HUES64 (cell line): ENCODE measurements around the gene CRYM.
"Not testable (repeated sequence)": the region's sequence is repeated elsewhere in the genome, so short reads cannot be mapped to it uniquely, and the experiment has no call there.

Experiments used
- H3K27ac ChIP-seq: 2 replicates; pipeline ENCODE4 v1.7.0; 2013; ENCODE audit warnings: low read depth, low read length, inconsistent platforms
- H3K27me3 ChIP-seq: 2 replicates; pipeline ENCODE4 v1.6.1; 2013; ENCODE audit warnings: mild to moderate bottlenecking, low read length; ENCODE audit not compliant: insufficient read depth
- H3K36me3 ChIP-seq: 2 replicates; pipeline ENCODE4 v1.6.1; 2013; ENCODE audit warnings: mild to moderate bottlenecking, low read length; ENCODE audit not compliant: insufficient read depth
- H3K4me1 ChIP-seq: 2 replicates; pipeline ENCODE4 v1.6.1; 2013; ENCODE audit warnings: mild to moderate bottlenecking, low read length, moderate library complexity; ENCODE audit not compliant: insufficient read depth
- H3K4me3 ChIP-seq: 2 replicates; pipeline ENCODE4 v1.5.1; 2013; ENCODE audit warnings: mild to moderate bottlenecking, low read length, moderate library complexity
- H3K9ac ChIP-seq: 2 replicates; pipeline ENCODE4 v1.6.1; 2013; ENCODE audit warnings: mild to moderate bottlenecking, low read depth, low read length
- H3K9me3 ChIP-seq: 2 replicates; pipeline ENCODE4 v1.6.1; 2013; ENCODE audit warnings: low read depth, low read length; ENCODE audit not compliant: insufficient read depth
- whole genome bisulfite sequencing: fragments of 150-250, 120-280 bp; methylation state at CpG from one replicate; pipeline ENCODE4 v1.1.7; 2013; ENCODE audit warnings: missing lambda C conversion rate; 5-methylcytosine and 5-hydroxymethylcytosine counted together

CRYM gene

DNA sequence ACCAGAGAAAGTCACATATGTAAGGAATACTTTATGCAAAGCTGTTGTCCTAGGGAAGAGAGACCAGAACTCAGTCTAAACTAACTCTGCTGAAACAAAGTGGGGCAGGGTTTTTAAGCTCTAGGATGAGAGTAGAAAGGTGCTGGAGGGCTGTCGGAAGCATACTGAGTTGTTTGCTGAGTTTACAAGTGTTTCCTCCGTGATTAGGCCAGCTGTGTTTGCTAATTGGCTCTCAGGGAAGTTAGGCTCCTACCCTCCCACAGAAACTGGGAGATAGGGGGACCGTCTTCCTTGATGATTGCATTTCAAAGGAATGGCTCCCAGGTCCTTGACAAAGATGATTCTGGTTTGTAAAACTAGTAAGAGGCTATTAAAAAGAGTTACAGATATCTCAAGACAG lies 24.4 kb upstream of the CRYM start:
- Histone ChIP-seq H3K4me1 (peaks cover 10% of the 10 kb centered on the region; the same call in 1 of the 2 replicates), H3K9ac (no peak overlapping the region), H3K4me3 (0 out of 2 replicates have a peak overlapping the region, but pooled peaks have one; percentile 71), H3K9me3 (no peaks in the 10 kb centered on the region), H3K27ac (no peak overlapping the region), H3K36me3 (no peaks in the 10 kb centered on the region), H3K27me3 (peaks cover 63% of the 10 kb centered on the region)
- 6% methylated on average over 3 of the region's 3 CpGs for WGBS

DNA sequence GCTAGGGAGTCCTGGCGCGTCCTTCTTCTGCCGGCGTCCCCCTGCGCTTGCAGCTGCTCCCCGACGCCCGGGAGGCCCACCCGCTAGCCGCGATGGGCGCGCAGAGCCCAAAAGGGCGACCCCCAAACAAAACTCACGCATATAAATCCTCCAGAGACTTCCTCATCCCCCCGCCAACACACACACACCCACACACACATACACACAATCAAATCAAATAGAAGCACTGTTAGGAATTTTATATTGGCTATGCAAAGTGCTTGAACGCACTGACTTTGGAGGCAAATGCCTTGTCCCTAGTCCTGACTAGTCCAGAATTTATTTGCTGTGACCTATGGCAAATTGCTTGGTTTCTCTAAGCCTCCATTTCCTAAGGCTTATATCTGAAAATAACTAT lies 23.8 kb upstream of the CRYM start:
- Histone ChIP-seq H3K27ac (no peak overlapping the region), H3K9me3 (no peaks in the 10 kb centered on the region), H3K27me3 (peaks cover 63% of the 10 kb centered on the region), H3K36me3 (no peaks in the 10 kb centered on the region), H3K9ac (no peak overlapping the region), H3K4me3 (peak overlapping the region; percentile 71), H3K4me1 (peaks cover 10% of the 10 kb centered on the region; the same call in 1 of the 2 replicates)
- WGBS, result 2% methylated on average over 17 of the region's 17 CpGs

DNA sequence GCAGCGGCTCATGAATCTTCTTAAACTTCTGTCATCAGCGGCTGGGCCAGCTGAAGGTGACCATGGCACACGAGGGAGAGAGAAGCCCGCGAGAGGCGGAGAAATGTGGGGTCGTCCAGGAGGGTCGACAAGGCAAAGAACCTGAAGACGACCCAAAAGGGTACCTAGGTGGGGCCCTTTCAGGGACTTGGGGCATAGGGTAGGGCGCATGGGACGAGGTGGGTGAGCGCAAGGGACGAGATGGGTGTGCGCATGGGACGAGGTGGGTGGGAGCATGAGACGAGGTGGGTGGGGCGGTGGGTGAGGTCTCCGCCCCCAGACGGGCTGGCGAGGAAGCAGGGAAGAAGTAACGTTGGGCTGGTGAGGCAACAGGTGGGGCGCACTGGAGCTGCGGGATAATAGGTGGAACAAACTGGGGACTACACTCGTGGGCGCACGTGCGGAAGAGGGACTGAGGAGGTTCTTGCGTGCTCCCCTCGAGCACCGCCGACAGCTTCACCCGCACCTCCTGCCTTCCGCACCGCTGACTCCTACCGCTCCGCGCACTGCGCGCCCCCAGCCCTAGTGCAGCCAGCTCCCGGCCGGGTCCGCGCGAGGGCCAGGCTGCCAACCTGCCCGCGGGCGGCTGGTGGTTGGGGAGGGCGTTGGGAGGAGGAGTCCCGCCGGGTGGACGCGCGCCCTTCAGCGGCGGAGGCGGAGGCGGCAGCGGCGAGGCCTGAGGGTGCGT lies 23.2 kb upstream of the CRYM start:
- Histone ChIP-seq H3K4me1 (peaks cover 10% of the 10 kb centered on the region; the same call in 1 of the 2 replicates), H3K27me3 (peaks cover 62% of the 10 kb centered on the region), H3K27ac (no peak overlapping the region), H3K4me3 (peak overlapping the region; percentile 71), H3K9ac (no peak overlapping the region), H3K9me3 (no peaks in the 10 kb centered on the region), H3K36me3 (no peaks in the 10 kb centered on the region)
- WGBS, result under 1% methylated on average over 60 of the region's 60 CpGs

DNA sequence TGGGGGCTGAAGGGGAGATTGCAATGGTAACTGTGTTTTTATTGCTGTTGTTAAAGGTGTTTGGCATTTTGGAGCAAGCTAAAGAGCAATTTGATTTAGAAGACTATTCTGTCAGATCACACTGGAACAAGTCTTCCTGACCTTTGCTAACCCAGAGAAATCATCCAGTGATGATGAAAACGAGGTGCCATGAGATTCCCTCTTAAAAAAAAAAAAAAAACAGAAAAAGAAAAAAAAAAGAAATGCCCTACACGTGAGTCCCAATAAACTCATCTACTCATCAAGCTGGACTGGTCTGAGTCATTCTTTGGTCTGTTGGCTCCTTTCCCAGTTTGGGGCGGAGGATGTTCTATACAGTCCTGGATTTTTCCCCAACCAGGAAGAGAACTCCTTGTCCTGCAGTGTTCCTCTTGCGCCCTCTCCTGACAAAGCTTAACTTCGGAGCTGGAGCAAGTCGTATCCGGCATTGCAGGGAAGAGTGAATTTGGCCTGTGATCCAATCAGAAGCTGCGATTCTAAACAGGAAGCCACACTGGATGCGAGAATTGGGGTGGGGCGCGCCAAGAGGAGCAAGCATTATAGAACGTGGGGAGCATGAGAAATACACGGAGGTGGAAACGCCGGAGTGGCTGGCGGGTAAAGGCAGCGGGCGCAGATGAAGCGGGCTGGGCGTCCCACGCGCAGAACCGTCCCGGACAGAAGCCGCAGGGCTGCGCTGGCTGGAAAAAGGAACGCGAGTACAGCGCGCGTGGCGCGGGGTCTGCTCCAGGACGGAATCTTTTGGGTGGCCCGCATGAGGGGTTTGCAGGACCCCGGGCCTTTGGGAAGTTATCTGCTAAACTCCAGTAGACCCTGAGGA lies 22.4 kb upstream of the CRYM start:
- Histone ChIP-seq H3K27me3 (peaks cover 54% of the 10 kb centered on the region), H3K4me3 (peak overlapping the region; percentile 71), H3K27ac (no peak overlapping the region), H3K36me3 (no peaks in the 10 kb centered on the region), H3K4me1 (peaks cover 10% of the 10 kb centered on the region; the same call in 1 of the 2 replicates), H3K9me3 (no peaks in the 10 kb centered on the region), H3K9ac (no peak overlapping the region)
- 3% methylated on average over 36 of the region's 36 CpGs for WGBS

DNA sequence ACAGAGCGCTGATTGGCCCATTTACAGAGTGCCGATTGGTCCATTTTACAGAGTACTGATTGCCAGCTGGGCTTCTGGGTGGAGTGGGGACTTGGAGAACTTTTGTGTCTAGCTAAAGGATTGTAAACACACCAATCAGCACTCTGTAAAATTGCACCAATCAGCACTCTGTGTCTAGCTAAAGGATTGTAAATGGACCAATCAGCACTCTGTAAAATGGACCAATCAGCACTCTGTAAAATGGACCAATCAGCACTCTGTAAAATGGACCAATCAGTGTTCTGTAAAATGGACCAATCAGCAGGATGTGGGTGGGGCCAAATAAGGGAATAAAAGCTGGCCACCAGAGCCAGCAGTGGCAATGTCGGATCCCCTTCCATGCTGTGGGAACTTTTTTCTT lies 11.7 kb upstream of the CRYM start:
- not testable (repeated sequence) for H3K4me1 ChIP-seq, H3K4me3 ChIP-seq, H3K9ac ChIP-seq, H3K9me3 ChIP-seq, H3K36me3 ChIP-seq, H3K27ac ChIP-seq
- WGBS, result 94% methylated on average over 3 of the region's 3 CpGs
- peaks cover 21% of the 10 kb centered on the region; the same call in 1 of the 2 replicates for H3K27me3 ChIP-seq

DNA sequence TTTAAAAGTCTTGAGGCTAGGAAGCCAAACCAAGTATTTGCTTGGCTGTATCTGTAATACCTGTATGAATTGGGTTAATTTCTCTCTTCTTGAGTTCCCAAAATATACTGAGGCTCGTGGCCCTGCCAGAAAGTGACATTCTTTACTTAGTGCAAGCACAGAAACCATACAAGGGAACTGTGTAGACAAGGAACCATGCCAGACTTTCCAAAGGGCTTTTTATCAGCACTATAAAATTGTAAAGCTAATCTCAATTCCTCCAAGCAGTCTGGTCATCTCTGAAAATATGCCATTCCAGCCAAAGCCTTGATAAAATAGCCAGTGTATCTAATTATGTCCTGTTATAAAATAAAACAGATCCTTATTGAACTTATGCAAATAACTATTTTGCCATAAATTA lies 7.2 kb upstream of the CRYM start:
- 81% methylated on average over 1 of the region's 1 CpG for whole genome bisulfite sequencing
- H3K27me3 ChIP-seq, result peaks cover 7% of the 10 kb centered on the region; the same call in 1 of the 2 replicates
- H3K4me1 ChIP-seq, result peaks cover 11% of the 10 kb centered on the region
- no peak overlapping the region for H3K4me3 ChIP-seq
- H3K36me3 ChIP-seq, result no peaks in the 10 kb centered on the region
- peaks cover 7% of the 10 kb centered on the region; the same call in 1 of the 2 replicates for H3K9me3 ChIP-seq
- H3K27ac ChIP-seq, result no peak overlapping the region
- no peak overlapping the region for H3K9ac ChIP-seq

DNA sequence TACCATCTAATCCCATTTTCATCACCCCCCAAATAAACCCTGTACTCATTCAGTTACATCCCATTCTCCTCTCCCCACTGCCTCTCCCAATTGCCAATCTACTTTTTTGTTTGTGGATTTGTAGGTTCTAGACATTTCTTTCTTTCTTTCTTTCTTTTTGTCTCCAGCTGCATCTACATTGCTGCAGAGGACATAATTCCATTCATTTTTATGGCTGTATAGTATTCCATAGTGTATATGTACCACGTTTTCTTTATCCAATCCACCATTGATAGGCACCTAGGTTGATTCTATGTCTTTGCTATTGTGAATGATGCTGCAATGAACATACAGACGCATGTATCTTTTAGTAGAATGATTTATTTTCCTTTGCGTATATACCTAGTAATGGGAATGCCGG lies 6.3 kb upstream of the CRYM start:
- H3K36me3 ChIP-seq, result no peaks in the 10 kb centered on the region
- no peak overlapping the region for H3K27ac ChIP-seq
- H3K4me1 ChIP-seq, result peaks cover 11% of the 10 kb centered on the region
- peaks cover 11% of the 10 kb centered on the region for H3K27me3 ChIP-seq
- H3K9ac ChIP-seq, result no peak overlapping the region
- peak overlapping the region; percentile 68 for H3K4me3 ChIP-seq
- WGBS, result 97% methylated on average over 3 of the region's 4 CpGs
- H3K9me3 ChIP-seq, result 0 out of 2 replicates have a peak, but pooled peaks cover 4% of the 10 kb centered on the region

DNA sequence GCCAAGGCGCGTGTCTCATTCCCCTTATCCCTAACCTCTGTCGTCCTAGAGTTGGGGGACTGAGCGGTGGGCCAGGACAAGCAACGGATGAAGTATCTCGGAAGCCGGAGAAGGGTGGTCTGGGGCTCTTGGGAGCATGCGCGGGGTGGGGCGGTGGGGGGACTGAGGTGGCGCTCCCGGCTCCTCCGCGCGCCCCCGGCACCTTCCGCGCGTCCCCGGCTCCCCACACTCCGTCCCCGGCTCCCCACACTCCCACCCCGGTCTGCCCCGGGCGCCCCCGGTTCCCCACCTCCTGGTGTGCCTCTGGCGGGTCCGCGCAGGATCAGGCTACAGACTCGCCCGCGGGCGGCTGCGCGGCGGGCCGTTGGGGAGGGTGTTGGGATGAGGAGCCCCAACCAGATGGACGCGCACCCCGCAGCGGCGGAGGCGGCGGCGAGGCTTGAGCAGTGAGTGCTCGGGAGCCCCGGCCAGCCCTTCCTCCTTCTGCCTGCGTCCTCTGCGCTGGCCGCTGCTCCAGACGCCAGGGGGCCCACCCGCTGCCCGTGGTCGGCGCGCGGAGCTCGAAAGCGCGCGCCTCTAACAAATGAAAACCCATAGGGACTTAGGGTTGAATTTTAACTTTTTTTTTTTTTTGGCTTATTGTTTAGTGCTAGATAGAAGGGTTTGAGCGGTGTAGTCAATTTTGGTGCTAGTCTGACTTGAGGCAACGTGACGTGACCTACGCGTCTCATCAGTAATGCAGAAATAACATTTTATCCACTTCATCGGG lies 5.6 kb upstream of the CRYM start:
- Histone ChIP-seq H3K9me3 (no peaks in the 10 kb centered on the region), H3K4me3 (peak overlapping the region; percentile 68), H3K27me3 (peaks cover 18% of the 10 kb centered on the region), H3K9ac (peak overlapping the region; percentile 72; the same call in 1 of the 2 replicates), H3K4me1 (peaks cover 11% of the 10 kb centered on the region), H3K27ac (peak overlapping the region; percentile 66; the same call in 1 of the 2 replicates), H3K36me3 (no peaks in the 10 kb centered on the region)
- WGBS, result 2% methylated on average over 63 of the region's 67 CpGs

DNA sequence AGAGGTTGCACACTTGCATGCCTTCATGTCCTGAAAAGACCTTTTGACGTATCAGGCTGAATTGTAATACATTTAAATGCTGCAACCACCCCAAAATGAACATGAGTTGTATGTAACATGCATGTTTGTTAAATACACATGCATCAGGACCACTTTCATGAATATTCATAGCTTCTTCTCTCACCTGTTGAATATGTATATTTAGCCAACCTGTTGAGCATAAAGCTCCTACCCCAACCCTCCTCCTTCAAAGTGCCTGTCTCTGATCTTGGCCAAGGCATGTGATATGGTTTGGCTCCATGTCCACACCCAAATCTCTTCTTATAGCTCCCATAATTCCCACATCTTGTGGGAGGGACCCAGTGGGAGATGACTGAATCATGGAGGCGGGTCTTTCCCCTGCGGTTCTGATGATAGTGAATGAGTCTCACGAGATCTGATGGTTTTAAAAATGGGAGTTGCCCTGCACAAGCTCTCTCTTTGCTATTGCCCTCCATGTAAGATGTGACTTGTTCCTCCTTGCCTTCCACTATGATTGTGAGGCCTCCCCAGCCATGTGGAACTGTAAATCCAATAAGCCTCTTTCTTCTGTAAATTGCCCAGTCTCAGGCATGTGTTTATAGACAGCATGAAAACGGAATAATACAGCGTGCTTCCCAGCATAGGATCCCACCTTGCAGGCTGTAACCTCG lies 3.8 kb upstream of the CRYM start:
- Histone ChIP-seq H3K36me3 (no peaks in the 10 kb centered on the region), H3K27me3 (peaks cover 31% of the 10 kb centered on the region), H3K9me3 (no peaks in the 10 kb centered on the region), H3K27ac (no peak overlapping the region), H3K4me1 (0 out of 2 replicates have a peak, but pooled peaks cover 9% of the 10 kb centered on the region), H3K4me3 (no peak overlapping the region), H3K9ac (no peak overlapping the region)
- WGBS, result 90% methylated on average over 5 of the region's 7 CpGs

DNA sequence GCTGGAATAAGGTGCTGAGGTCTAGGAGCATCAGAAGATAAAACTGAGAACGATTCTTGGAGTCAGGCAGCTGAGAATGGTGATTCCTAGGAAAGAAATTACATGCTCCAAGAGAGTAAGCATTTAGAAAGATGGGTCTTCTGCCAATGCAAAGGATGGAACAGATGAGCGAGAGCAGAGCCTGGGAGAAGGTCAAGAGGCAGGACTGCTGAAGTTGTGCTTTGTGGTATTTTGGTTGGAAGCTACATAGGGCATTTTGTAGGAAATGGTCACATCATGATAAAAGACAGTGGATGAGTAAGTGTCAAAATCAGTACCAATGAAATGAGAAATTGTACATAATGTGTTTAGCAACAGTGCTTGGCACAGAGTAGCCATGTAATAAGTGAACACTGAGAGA lies 1.4 kb upstream of the CRYM start:
- Histone ChIP-seq H3K9ac (no peak overlapping the region), H3K4me1 (0 out of 2 replicates have a peak, but pooled peaks cover 9% of the 10 kb centered on the region), H3K9me3 (no peaks in the 10 kb centered on the region), H3K27me3 (peaks cover 37% of the 10 kb centered on the region), H3K27ac (no peak overlapping the region), H3K36me3 (no peaks in the 10 kb centered on the region), H3K4me3 (no peak overlapping the region)
- 85% methylated on average over 2 of the region's 2 CpGs for whole genome bisulfite sequencing
